ENCODE results near the gene VPS4A. TPM values are rescaled to one million over a fixed set of nuclear protein-coding genes. Genes with fewer than 3 reads are reported as not detected.

Gene VPS4A
- total and polyA plus RNA-seq, 2 of the 8 experiments (the other 6 are each of a cell fraction or from before 2014, with no cell fraction given), result 14.1 to 24.1 TPM

DNA sequence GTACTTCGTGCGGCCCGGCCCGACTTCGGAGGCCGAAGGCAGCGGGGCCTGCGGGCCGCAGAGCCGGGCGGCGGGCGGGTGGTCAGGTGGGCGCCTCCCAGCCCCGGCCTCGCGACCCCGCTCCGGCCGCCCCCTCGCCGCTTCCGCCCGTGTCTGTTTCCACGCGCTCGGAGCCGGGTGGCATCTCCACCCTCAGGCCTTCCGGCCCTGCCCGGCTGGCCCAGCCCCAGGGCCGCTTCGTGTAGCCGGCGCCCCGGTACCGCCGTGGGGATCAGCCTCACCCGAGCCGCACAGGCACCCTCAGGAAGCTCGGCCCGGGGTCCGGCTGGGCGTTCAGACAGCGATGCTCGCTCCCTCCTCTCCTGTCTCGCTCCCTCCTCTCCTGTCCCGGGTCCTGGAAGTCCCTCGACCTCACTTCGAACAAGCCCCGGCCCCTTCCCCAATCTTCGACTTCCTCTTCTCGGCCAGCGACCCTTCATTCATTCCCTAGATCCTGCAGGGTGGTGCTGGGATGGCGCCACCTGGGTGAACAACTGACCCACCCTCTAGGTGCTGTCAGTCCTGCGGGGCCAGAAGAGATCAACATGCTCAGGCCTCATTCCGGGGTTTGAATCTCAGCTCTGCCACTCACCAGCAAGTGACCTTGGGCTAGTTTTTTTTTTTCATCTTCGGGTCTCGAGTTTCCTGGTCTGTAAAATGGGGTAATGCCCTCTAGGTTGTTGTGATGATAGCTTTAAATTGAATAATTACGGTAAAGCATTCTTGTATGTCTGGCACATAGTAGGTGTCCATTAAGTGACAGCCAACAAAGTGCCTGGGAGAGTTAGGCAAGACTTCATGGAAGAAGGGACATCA, 610 bp downstream of the VPS4A start:
- H4K20me1 ChIP-seq (replicated peaks in 1 of 2; ENCODE audit: control insufficient read depth in 1 of 2, insufficient read depth in 2 of 2, low read length in 2 of 2), result peaks cover 5 to 6% of the 10 kb centered on the region in 2 experiments
- H3K4ac ChIP-seq (replicated peaks; ENCODE audit: insufficient read length, low read depth, low read length), result no peak overlapping the region
- H3K14ac ChIP-seq (ENCODE audit: insufficient read length), result no peak overlapping the region
- H3K9me3 ChIP-seq (ENCODE audit: insufficient read depth in 2 of 2, low read depth in 1 of 2, low read length in 1 of 2), result no peaks in the 10 kb centered on the region
- 0 out of 2 replicates have a peak, but pooled peaks cover 3% of the 10 kb centered on the region for H3K23me2 ChIP-seq (ENCODE audit: low read depth, low read length)
- ChIA-PET CTCF (ENCODE audit: partially characterized antibody) (interaction anchor here (0.6 to 1.9 kb wide), 8 partner anchors 11 to 360 kb away, joined by 3 to 7 read pairs (median 3); partner anchors contain the start of gene PDF), POLR2A (ENCODE audit: partially characterized antibody) (interaction anchor here (0.5 to 24.8 kb wide), 3 partner anchors 25 to 275 kb away, joined by 3 to 497 read pairs (median 6); partner anchors contain the start of genes COG8, NIP7, PDF and TMED6)
- H2BK12ac ChIP-seq (ENCODE audit: low read depth, low read length), result no peak overlapping the region
- DNase-seq (ENCODE audit: low read depth in 1 of 2, low spot score in 2 of 2) (peak in 1 of 2 experiments; percentile 77), FAIRE-seq (no peak)
- H3K23ac ChIP-seq (ENCODE audit: insufficient read length), result no peak overlapping the region
- no peaks in the 10 kb centered on the region; the same call in 1 of the 2 replicates for H3K79me1 ChIP-seq (ENCODE audit: low read depth, low read length)
- no peak overlapping the region for H2BK5ac ChIP-seq (ENCODE audit: low read depth, low read length)
- peak overlapping the region; percentile 96 for H4K8ac ChIP-seq (ENCODE audit: extremely low read depth, insufficient read depth, low read length)
- no peaks in the 10 kb centered on the region for H3K27me3 ChIP-seq (replicated peaks in 1 of 4; ENCODE audit: control insufficient read depth in 3 of 4, extremely low read depth in 1 of 4, insufficient read depth in 3 of 4, low read length in 3 of 4)
- 10% methylated on average over 28 of the region's 59 CpGs; no CpG with 5 or more reads in 1 of the 2 experiments for WGBS, 2 experiments (ENCODE audit: extremely low coverage in 1 of 2, insufficient coverage in 1 of 2, insufficient read length in 1 of 2, insufficient replicate concordance in 2 of 2, low coverage in 1 of 2, low lambda C conversion rate in 2 of 2, missing lambda C conversion rate in 1 of 2)
- peak overlapping the region; percentile 65 to 66 for H3K4me2 ChIP-seq (ENCODE audit: insufficient read depth in 1 of 2, low read depth in 2 of 2, low read length in 2 of 2)
- peak overlapping the region; percentile 53 to 84 (median 78) for H3K4me3 ChIP-seq (ENCODE audit: extremely low read depth in 1 of 4, insufficient read depth in 2 of 4, low read depth in 3 of 4, low read length in 4 of 4)
- H2AFZ ChIP-seq (ENCODE audit: low read length), result no peak overlapping the region
- H2BK15ac ChIP-seq (ENCODE audit: low read length), result no peak overlapping the region
- no peak overlapping the region for H2BK120ac ChIP-seq (replicated peaks; ENCODE audit: low read depth, low read length)
- H3K27ac ChIP-seq (ENCODE audit: low read depth, low read length), result 0 out of 2 replicates have a peak overlapping the region, but pooled peaks have one; percentile 28
- no peak overlapping the region for H2BK20ac ChIP-seq (ENCODE audit: low read length)
- no peak overlapping the region for H4K5ac ChIP-seq (ENCODE audit: insufficient read length, low read depth, low read length)
- H3K4me1 ChIP-seq (replicated peaks in 1 of 4; ENCODE audit: control insufficient read depth in 3 of 4, insufficient read depth in 4 of 4, low read length in 3 of 4), result peaks cover 0 to 4% (median 3%) of the 10 kb centered on the region in 4 experiments; a peak in 4 of 7 replicates
- H3K36me3 ChIP-seq (ENCODE audit: control insufficient read depth in 2 of 4, insufficient read depth in 4 of 4, low read length in 3 of 4), result peaks cover 6 to 9% (median 7%) of the 10 kb centered on the region in 4 experiments; a peak in 5 of 8 replicates
- H3K18ac ChIP-seq (ENCODE audit: extremely low read depth, low read length), result no peak overlapping the region; the same call in 1 of the 2 replicates
- H2AK5ac ChIP-seq (ENCODE audit: low read depth, low read length), result no peak overlapping the region
- no peak overlapping the region for H3K56ac ChIP-seq (replicated peaks; ENCODE audit: insufficient read length, low read depth, low read length)
- no peak overlapping the region for H4K91ac ChIP-seq (replicated peaks; ENCODE audit: insufficient read length, low read length)
- H3K9ac ChIP-seq (replicated peaks in 1 of 4; ENCODE audit: extremely low read depth in 1 of 4, low read depth in 3 of 4, low read length in 3 of 4), result peak overlapping the region; percentile 51 to 80 (median 60)
- peaks cover 0 to 15% of the 10 kb centered on the region in 2 experiments; a peak in 1 of 4 replicates for H3K79me2 ChIP-seq (ENCODE audit: control insufficient read depth in 1 of 2, insufficient read depth in 2 of 2, low read length in 2 of 2)
- TF ChIP-seq RAD21 (IDR thresholded peaks at IDR 0.05 in 1 of 2, conservative IDR thresholded peaks at IDR 0.05 in 1 of 2; ENCODE audit: low read depth in 2 of 2, low read length in 2 of 2), result 0 out of 4 replicates have a peak, but pooled peaks of 1 of the 2 experiments have one; percentile 5
- no peak for TF ChIP-seq TAF7 (optimal IDR thresholded peaks at IDR 0.05; ENCODE audit: borderline replicate concordance, low read depth, low read length)
- peak; percentile 57 for TF ChIP-seq MAX (IDR thresholded peaks at IDR 0.05)
- 0 out of 2 replicates have a peak, but pooled peaks have one; percentile 2 for TF ChIP-seq YY1 (IDR thresholded peaks at IDR 0.05; ENCODE audit: low read depth, low read length)
- 0 out of 2 replicates have a peak, but pooled peaks have one; percentile 26 for TF ChIP-seq KDM1A (IDR thresholded peaks at IDR 0.05; ENCODE audit: borderline replicate concordance, low read length)
- peak; percentile 90 for TF ChIP-seq KDM4A (IDR thresholded peaks at IDR 0.05; ENCODE audit: low read depth, low read length, severe bottlenecking)

Measured in H1 (cell line).